ENCODE measurements around the gene SSNA1. TPM values are rescaled to one million over a fixed set of nuclear protein-coding genes. Genes with fewer than 3 reads are reported as not detected.
A peak's percentile ranks its signal among the peaks of the same experiment; 100 is the strongest.

The SSNA1 gene
- total and polyA plus RNA-seq, 9 of the 15 experiments (the other 6 are each of a cell fraction or from before 2014, with no cell fraction given), result 1.9 to 130 (median 57.1) TPM

GRCh38 chr9:137236238-137236935, 47.9 kb downstream of the SSNA1 start (continued):
- TF ChIP-seq ZNF592 (IDR thresholded peaks at IDR 0.05), result no peak
- TF ChIP-seq LARP7 (IDR thresholded peaks at IDR 0.05), result no peak
- TF ChIP-seq TOE1 (IDR thresholded peaks at IDR 0.05; ENCODE audit: borderline replicate concordance), result peak; percentile 85; the same call in 1 of the 2 replicates
- TF ChIP-seq TOE1 (CRISPR knock-in tag; IDR thresholded peaks at IDR 0.05; ENCODE audit: borderline replicate concordance, low read depth), result no peak
- peak; percentile 78 for TF ChIP-seq RAD51 (IDR thresholded peaks at IDR 0.05; ENCODE audit: borderline replicate concordance, low read depth)
- 0 out of 2 replicates have a peak, but pooled peaks have one; percentile 49 for TF ChIP-seq CREB3L1 (IDR thresholded peaks at IDR 0.05; ENCODE audit: borderline replicate concordance, low read depth)
- TF ChIP-seq PHB2 (IDR thresholded peaks at IDR 0.05; ENCODE audit: low read depth), result no peak
- peak in 1 of 2 experiments; percentile 77; a peak in 2 of 4 replicates for TF ChIP-seq TBL1XR1 (IDR thresholded peaks at IDR 0.05; ENCODE audit: low read length in 2 of 2)
- TF ChIP-seq ZNF324 (CRISPR knock-in tag; IDR thresholded peaks at IDR 0.05), result no peak
- TF ChIP-seq ETS1 (conservative IDR thresholded peaks at IDR 0.05; ENCODE audit: control insufficient read depth, low read depth, low read length), result peak; percentile 60
- peak; percentile 45; the same call in 1 of the 2 replicates for TF ChIP-seq ZEB2 (IDR thresholded peaks at IDR 0.05)
- TF ChIP-seq FOXK2 (conservative IDR thresholded peaks at IDR 0.05 in 1 of 2, IDR thresholded peaks at IDR 0.05 in 1 of 2; ENCODE audit: low read depth in 2 of 2), result peak in 1 of 2 experiments; percentile 37; a peak in 2 of 4 replicates
- peak; percentile 36; the same call in 1 of the 2 replicates for TF ChIP-seq PATZ1 (CRISPR knock-in tag; IDR thresholded peaks at IDR 0.05; ENCODE audit: borderline replicate concordance)
- TF ChIP-seq RFX5 (IDR thresholded peaks at IDR 0.05; ENCODE audit: low read depth, low read length), result no peak
- TF ChIP-seq TAL1 (IDR thresholded peaks at IDR 0.05), result peak; percentile 76
- TF ChIP-seq TEAD4 (IDR thresholded peaks at IDR 0.05; ENCODE audit: low read length), result peak; percentile 68
- no peak for TF ChIP-seq TEAD4 (CRISPR knock-in tag; IDR thresholded peaks at IDR 0.05; ENCODE audit: borderline replicate concordance)
- no peak for TF ChIP-seq SPI1 (IDR thresholded peaks at IDR 0.05; ENCODE audit: borderline replicate concordance, low read depth, low read length)
- TF ChIP-seq CBX3 (IDR thresholded peaks at IDR 0.05; ENCODE audit: borderline replicate concordance in 1 of 2, low read length in 2 of 2), result peak in 1 of 2 experiments; percentile 47; a peak in 1 of 3 replicates
